Mesangial cell (primary cell): ENCODE measurements around the gene UBE2O. TPM values are rescaled to one million over a fixed set of nuclear protein-coding genes. Genes with fewer than 3 reads are reported as not detected.

Experiments
- total RNA-seq: library from RNA; depleted of rRNA; stranded (reverse); fragments of >200 nt; gene quantifications from 2 replicates; pipeline ENCODE4 v1.2.3, GENCODE V29; 2015

The UBE2O gene
- 14.5 and 21.2 TPM in 2 replicates for total RNA-seq

GRCh38 chr17:76452660-76453430 lies at the start of gene UBE2O:
TSS of gene UBE2O (minus strand) at chr17:76453152. CDS start at chr17:76453141, 11 bp downstream.

DNA sequence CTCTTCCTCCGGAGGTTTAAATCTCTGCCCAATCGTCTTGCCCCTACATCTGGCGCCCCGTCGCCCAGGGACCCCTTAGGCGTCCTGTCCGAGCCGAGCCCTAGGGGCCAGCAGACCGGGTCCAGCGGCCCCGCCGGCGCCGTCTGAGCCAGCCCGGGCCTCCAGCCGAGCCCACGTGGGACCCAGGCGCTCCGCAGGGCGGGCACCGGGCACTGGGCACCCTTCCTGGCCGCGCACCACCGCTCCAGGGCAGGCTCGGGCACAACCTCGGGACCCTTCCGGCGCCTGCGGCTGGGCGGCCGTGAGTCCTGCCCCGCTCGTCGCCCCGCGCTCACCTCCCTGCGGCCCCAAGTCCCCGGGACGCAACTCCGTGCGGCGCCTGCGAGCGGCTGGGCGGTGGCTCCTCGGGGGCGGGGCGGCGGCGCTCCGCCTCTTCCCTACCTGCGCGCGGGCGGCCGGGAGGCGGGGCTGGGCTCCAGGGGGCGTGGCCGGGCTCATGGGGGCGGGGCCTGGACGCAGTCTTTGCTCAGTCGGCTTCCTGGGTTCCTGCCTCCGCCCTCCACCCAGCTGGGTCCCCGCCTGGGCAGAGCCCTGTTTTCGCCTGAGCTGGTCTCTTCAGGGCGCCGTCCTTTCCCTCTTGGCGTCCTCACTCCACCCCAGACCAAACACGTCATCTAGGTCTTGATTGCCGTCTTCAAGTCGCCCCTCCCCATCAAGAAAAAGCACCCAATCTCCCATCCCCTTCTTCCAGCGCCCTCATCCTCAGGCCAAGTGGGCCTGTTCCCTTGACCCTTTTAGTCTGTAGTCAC lies 48.3 kb upstream of the UBE2O start, which contains the start of gene RHBDF2:
TSS of gene RHBDF2 (minus strand) at position 406 of the 809 bp plus-strand sequence. CDS start 19,899 bp downstream, outside the sequence.

DNA sequence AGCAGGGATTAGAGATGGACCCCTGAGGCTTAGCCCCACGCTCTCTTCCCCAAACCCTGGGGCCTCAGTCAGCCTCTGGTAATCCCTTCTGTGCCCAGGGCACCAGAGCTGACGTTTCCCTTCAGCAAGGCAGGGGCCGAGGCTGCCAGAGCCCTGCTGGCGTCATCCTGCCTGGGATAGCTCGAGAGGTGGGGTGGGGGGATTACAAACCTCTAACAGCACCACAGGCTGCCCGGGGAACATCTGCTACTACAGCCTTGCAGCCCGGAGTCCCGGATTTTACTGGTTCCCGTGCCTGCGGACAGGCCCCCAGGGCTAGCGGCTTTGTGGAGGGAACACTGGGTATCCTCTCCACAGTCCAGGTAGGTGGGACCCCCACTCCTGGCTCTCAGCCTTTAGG lies 14.4 kb upstream of the UBE2O start, which contains the start of gene AANAT:
TSS of gene AANAT (plus strand) at position 238 of the 400 bp plus-strand sequence. CDS start 1,144 bp downstream, outside the sequence.

DNA sequence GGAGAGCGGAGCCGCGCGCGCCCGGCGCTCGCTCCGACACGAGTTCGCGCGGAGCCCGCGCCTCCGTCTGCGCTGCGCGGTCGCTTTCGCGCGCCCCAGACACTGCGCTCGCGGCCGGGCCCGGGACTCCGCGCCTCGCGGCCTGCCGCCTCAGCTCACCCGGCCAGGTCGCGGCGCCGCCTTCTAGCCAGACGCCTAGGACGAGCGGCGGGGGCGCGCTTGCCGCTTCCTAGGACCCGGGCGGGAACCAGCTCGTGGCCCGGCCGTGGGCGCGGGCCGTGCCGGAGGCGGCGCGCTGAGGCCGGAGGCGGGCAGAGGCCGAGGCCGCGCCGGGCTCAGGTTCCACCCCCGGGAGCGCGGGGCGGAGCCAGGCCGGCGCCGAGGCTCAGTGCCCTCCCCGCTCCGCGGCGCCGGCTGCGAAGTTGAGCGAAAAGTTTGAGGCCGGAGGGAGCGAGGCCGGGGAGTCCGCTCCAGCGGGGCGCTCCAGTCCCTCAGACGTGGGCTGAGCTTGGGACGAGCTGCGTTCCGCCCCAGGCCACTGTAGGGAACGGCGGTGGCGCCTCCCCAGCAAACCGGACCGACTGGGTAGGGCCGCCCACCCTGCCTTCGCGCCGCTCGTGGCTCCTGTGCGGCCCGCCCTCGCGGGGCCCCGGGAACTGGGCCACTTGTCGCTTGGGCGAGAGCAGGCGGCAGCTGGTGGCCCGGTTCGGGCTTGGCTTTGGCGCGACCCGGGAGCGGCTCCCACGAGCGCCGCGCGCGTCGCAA lies 68.5 kb downstream of the UBE2O start, which contains the start of gene SPHK1:
TSS of gene SPHK1 (plus strand) at position 388 of the 765 bp plus-strand sequence. CDS start 1,036 bp downstream, outside the sequence.

GRCh38 chr17:76353599-76354316 lies 99.2 kb downstream of the UBE2O start, which contains the start of gene PRPSAP1:
TSS of gene PRPSAP1 (minus strand) at chr17:76353916. CDS start at chr17:76353703, 213 bp downstream.

Other genes starting within 250 kb of the UBE2O start
- 2.4 and 4.9 TPM in 2 replicates for gene RNF157, start 212.7 kb downstream of the UBE2O start, total RNA-seq
- 16.5 and 35.5 TPM in 2 replicates for gene UBALD2, start 187.8 kb downstream of the UBE2O start, total RNA-seq
- 1.6 and 1.9 TPM in 2 replicates for gene QRICH2, start 144.9 kb downstream of the UBE2O start, total RNA-seq
- gene PRPSAP1, start 99.2 kb downstream of the UBE2O start, total RNA-seq: 43.7 and 53.9 TPM in 2 replicates
- 24.1 and 96.6 TPM in 2 replicates for gene SPHK1, start 68.5 kb downstream of the UBE2O start, total RNA-seq
- 0.25 TPM in 1 of 2 replicates, not detected in the other for gene AANAT, start 14.5 kb upstream of the UBE2O start, total RNA-seq
- 59.3 and 64.5 TPM in 2 replicates for gene RHBDF2, start 48.3 kb upstream of the UBE2O start, total RNA-seq
- 2.8 and 5.3 TPM in 2 replicates for gene CYGB, start 84.6 kb upstream of the UBE2O start, total RNA-seq
- gene PRCD, start 86.9 kb upstream of the UBE2O start, total RNA-seq: 0.33 and 0.38 TPM in 2 replicates
- gene ST6GALNAC2, start 132.7 kb upstream of the UBE2O start, total RNA-seq: 0.33 and 6.6 TPM in 2 replicates
- 0.25 TPM in 1 of 2 replicates, not detected in the other for gene ST6GALNAC1, start 190.6 kb upstream of the UBE2O start, total RNA-seq